H1 (cell line): ENCODE results near the gene CYP4F3.

ENCODE experiments used
- CEBPB ChIP-seq: IDR thresholded peaks from 2 replicates; pipeline ENCODE4 v1.6.1; 2012; ENCODE audit warnings: low read depth, low read length
- CHD1 ChIP-seq: IDR thresholded peaks from 2 replicates; pipeline ENCODE4 v1.6.1; 2012; ENCODE audit warnings: low read depth, low read length, improper control_type of control experiment
- CREB1 ChIP-seq: IDR thresholded peaks from 2 replicates; pipeline ENCODE4 v1.6.1; 2012; ENCODE audit warnings: inconsistent platforms
- EZH2 ChIP-seq: fragments of 200-600 bp; sonication (generic); IDR thresholded peaks from 2 replicates; pipeline ENCODE4 v1.7.1; 2012; ENCODE audit warnings: low read depth, mild to moderate bottlenecking, moderate library complexity, low read length, inconsistent platforms; ENCODE audit not compliant: severe bottlenecking
- GTF2F1 ChIP-seq: IDR thresholded peaks from 2 replicates; pipeline ENCODE4 v1.6.1; 2012; ENCODE audit warnings: low read depth, low read length, improper control_type of control experiment, borderline replicate concordance
- HDAC6 ChIP-seq: IDR thresholded peaks from one replicate; pipeline ENCODE4 v1.7.1; 2012; ENCODE audit warnings: low read depth, mild to moderate bottlenecking, inconsistent platforms, low read length, moderate library complexity
- POLR2AphosphoS5 ChIP-seq: IDR thresholded peaks from 2 replicates; pipeline ENCODE4 v1.6.1; 2011; ENCODE audit warnings: low read depth, low read length
- RAD21 ChIP-seq, 2 experiments: IDR thresholded peaks in 1 of 2; conservative IDR thresholded peaks in 1 of 2; 2 replicates each; pipeline ENCODE4 v1.6.1; 2011; ENCODE audit warnings: low read depth in 2 of 2, low read length in 2 of 2, improper control_type of control experiment in 1 of 2, inconsistent platforms in 1 of 2, mild to moderate bottlenecking in 1 of 2, moderate library complexity in 1 of 2
- RXRA ChIP-seq: IDR thresholded peaks from 2 replicates; pipeline ENCODE4 v1.6.1; 2011; ENCODE audit warnings: low read depth, mild to moderate bottlenecking, low read length, moderate library complexity; ENCODE audit not compliant: insufficient read depth
- SIX5 ChIP-seq: IDR thresholded peaks from 2 replicates; pipeline ENCODE4 v1.6.1; 2011; ENCODE audit warnings: mild to moderate bottlenecking, low read depth, low read length
- TCF12 ChIP-seq: IDR thresholded peaks from 2 replicates; pipeline ENCODE4 v1.6.1; 2011; ENCODE audit warnings: low read depth, mild to moderate bottlenecking, low read length
- TF ChIP-seq, protein P1 (sequence below), 3 experiments: IDR thresholded peaks; 1 replicate in 2 of 3; 2 replicates in 1 of 3; pipeline versions ENCODE4 v1.5.1 to v1.6.1; 2011; ENCODE audit warnings: low read length in 3 of 3, mild to moderate bottlenecking in 3 of 3, inconsistent platforms in 2 of 3, low read depth in 1 of 3, moderate library complexity in 1 of 3; ENCODE audit not compliant: insufficient read depth in 1 of 3; ENCODE audit errors: control extremely low read depth in 1 of 3
- TF ChIP-seq, protein P2 (sequence below): IDR thresholded peaks from 2 replicates; pipeline ENCODE4 v1.6.1; 2011; ENCODE audit warnings: low read length, improper control_type of control experiment

DNA sequence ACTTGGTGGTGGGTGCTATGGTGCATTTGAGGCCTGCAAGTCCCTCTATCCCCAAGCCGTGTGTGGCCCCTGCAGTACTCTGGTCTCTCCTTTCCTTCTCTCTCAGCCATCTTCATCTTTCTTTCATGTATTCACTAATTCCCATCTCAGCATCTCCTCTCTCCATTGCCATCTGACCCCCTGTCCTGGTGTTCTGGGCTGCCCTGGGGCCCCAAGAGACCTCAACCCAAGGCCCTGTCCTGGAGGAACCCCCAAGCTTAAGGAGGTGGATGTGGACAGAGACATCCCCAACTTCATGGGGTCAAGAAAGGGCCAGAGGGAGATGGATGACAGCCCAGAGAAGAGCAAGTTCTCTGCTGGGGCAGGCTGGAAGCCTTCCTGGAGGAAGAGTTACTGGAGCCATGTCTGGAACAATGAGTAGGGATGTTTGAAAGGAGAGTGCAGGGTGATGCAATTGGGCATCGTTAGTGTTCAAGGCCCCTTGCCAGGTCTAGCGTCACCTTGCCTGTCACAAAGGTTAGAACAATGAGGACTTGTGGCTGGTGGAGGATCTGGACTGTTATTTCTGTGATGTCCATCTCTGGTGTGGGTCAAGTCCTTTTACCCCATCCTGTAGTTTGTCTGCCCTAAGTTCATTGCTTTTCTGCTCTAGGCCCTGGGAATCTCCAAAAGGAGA lies 3.5 kb downstream of the CYP4F3 start:
- TF ChIP-seq POLR2AphosphoS5 (no peak), EZH2 (no peak), RAD21 (IDR thresholded peaks at IDR 0.05 in 1 of 2, conservative IDR thresholded peaks at IDR 0.05 in 1 of 2; ENCODE audit: low read depth in 2 of 2, low read length in 2 of 2) (no peak), SIX5 (no peak), CEBPB (no peak), CHD1 (no peak), TCF12 (no peak), HDAC6 (no peak), GTF2F1 (no peak), RXRA (no peak), CREB1 (no peak)
- TF ChIP-seq, protein P1, sequence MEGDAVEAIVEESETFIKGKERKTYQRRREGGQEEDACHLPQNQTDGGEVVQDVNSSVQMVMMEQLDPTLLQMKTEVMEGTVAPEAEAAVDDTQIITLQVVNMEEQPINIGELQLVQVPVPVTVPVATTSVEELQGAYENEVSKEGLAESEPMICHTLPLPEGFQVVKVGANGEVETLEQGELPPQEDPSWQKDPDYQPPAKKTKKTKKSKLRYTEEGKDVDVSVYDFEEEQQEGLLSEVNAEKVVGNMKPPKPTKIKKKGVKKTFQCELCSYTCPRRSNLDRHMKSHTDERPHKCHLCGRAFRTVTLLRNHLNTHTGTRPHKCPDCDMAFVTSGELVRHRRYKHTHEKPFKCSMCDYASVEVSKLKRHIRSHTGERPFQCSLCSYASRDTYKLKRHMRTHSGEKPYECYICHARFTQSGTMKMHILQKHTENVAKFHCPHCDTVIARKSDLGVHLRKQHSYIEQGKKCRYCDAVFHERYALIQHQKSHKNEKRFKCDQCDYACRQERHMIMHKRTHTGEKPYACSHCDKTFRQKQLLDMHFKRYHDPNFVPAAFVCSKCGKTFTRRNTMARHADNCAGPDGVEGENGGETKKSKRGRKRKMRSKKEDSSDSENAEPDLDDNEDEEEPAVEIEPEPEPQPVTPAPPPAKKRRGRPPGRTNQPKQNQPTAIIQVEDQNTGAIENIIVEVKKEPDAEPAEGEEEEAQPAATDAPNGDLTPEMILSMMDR (IDR thresholded peaks at IDR 0.05; ENCODE audit: control extremely low read depth in 1 of 3, insufficient read depth in 1 of 3, low read depth in 1 of 3, low read length in 3 of 3) = no peak
- TF ChIP-seq, protein P2, sequence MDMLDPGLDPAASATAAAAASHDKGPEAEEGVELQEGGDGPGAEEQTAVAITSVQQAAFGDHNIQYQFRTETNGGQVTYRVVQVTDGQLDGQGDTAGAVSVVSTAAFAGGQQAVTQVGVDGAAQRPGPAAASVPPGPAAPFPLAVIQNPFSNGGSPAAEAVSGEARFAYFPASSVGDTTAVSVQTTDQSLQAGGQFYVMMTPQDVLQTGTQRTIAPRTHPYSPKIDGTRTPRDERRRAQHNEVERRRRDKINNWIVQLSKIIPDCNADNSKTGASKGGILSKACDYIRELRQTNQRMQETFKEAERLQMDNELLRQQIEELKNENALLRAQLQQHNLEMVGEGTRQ = no peak
